Measurements from ENCODE around the gene EIF4G3.

Gene EIF4G3

GRCh38 chr1:21022279-21023040, 154.2 kb downstream of the EIF4G3 start:
- DNase-seq (ENCODE audit: low read depth), result peak; percentile 99
- H3K4me3 ChIP-seq (ENCODE audit: low read depth, low read length), result no peak overlapping the region
- TF ChIP-seq CTCF (conservative IDR thresholded peaks at IDR 0.05; ENCODE audit: low read depth, low read length), result no peak

GRCh38 chr1:21021311-21021710, 155.4 kb downstream of the EIF4G3 start:
- TF ChIP-seq CTCF (conservative IDR thresholded peaks at IDR 0.05; ENCODE audit: low read depth, low read length), result no peak
- peak; percentile 50 for DNase-seq (ENCODE audit: low read depth)
- no peak overlapping the region for H3K4me3 ChIP-seq (ENCODE audit: low read depth, low read length)

GRCh38 chr1:21020151-21020550, 156.5 kb downstream of the EIF4G3 start:
- peak; percentile 74 for DNase-seq (ENCODE audit: low read depth)
- TF ChIP-seq CTCF (conservative IDR thresholded peaks at IDR 0.05; ENCODE audit: low read depth, low read length), result no peak
- no peak overlapping the region for H3K4me3 ChIP-seq (ENCODE audit: low read depth, low read length)

GRCh38 chr1:21018673-21019072, 158.0 kb downstream of the EIF4G3 start:
- no peak for DNase-seq (ENCODE audit: low read depth)
- H3K4me3 ChIP-seq (ENCODE audit: low read depth, low read length), result no peak overlapping the region
- no peak for TF ChIP-seq CTCF (conservative IDR thresholded peaks at IDR 0.05; ENCODE audit: low read depth, low read length)

- no peak for TF ChIP-seq CTCF (conservative IDR thresholded peaks at IDR 0.05; ENCODE audit: low read depth, low read length)
- no peak for DNase-seq (ENCODE audit: low read depth)
- no peak overlapping the region for H3K4me3 ChIP-seq (ENCODE audit: low read depth, low read length)
Observed at GRCh38 chr1:21013510-21013909, 163.2 kb downstream of the EIF4G3 start.

GRCh38 chr1:21012937-21013336, 163.8 kb downstream of the EIF4G3 start:
- H3K4me3 ChIP-seq (ENCODE audit: low read depth, low read length), result no peak overlapping the region
- no peak for TF ChIP-seq CTCF (conservative IDR thresholded peaks at IDR 0.05; ENCODE audit: low read depth, low read length)
- DNase-seq (ENCODE audit: low read depth), result peak; percentile 69

- H3K4me3 ChIP-seq (ENCODE audit: low read depth, low read length), result no peak overlapping the region
- TF ChIP-seq CTCF (conservative IDR thresholded peaks at IDR 0.05; ENCODE audit: low read depth, low read length), result no peak
Observed at GRCh38 chr1:21007876-21008275, 168.8 kb downstream of the EIF4G3 start.

More at GRCh38 chr1:21007876-21008275, 168.8 kb downstream of the EIF4G3 start:
- DNase-seq (ENCODE audit: low read depth), result no peak
